ENCODE measurements around the gene FOXF1. TPM values are rescaled to one million over a fixed set of nuclear protein-coding genes. Genes with fewer than 3 reads are reported as not detected.

Gene FOXF1
- polyA plus RNA-seq, 2 of the 4 experiments (the other 2 are of a cell fraction): not detected

- WGBS (ENCODE audit: missing lambda C conversion rate): 28% methylated on average over 11 of the region's 11 CpGs
- H3K4me3 ChIP-seq: no peak overlapping the region
- peaks cover 9% of the 10 kb centered on the region for H3K9me3 ChIP-seq
- FAIRE-seq (no peak), DNase-seq (ENCODE audit: low read depth in 1 of 2, low spot score in 1 of 2) (no peak), ATAC-seq (no peak)
- TF ChIP-seq NPAS2 (CRISPR knock-in tag; IDR thresholded peaks at IDR 0.05; ENCODE audit: borderline replicate concordance): no peak
- POLR2A ChIA-PET: no interaction called here
- CTCF ChIA-PET: interaction anchor here (1.5 to 8.0 kb wide), 2 partner anchors 15 to 42 kb away, joined by 3 to 32 read pairs; no protein-coding TSS in a partner anchor
- no peaks in the 10 kb centered on the region for H3K4me1 ChIP-seq
- H3K27ac ChIP-seq: no peak overlapping the region
- no peak overlapping the region for H3K4me2 ChIP-seq
Measured at GRCh38 chr16:86476956-86477534, 33.3 kb upstream of the FOXF1 start.

GRCh38 chr16:86477642-86478041, 32.7 kb upstream of the FOXF1 start:
- CTCF ChIA-PET: interaction anchor here (1.5 to 8.0 kb wide), 2 partner anchors 15 to 41 kb away, joined by 3 to 32 read pairs; no protein-coding TSS in a partner anchor
- Histone ChIP-seq H3K4me1 (no peaks in the 10 kb centered on the region), H3K27ac (no peak overlapping the region), H3K4me2 (no peak overlapping the region), H3K4me3 (no peak overlapping the region), H3K9me3 (peaks cover 3% of the 10 kb centered on the region)
- DNase-seq (ENCODE audit: low read depth in 1 of 2, low spot score in 1 of 2) (no peak), ATAC-seq (no peak), FAIRE-seq (no peak)
- POLR2A ChIA-PET: no interaction called here
- TF ChIP-seq PBX3 (IDR thresholded peaks at IDR 0.05) (no peak), SMC3 (IDR thresholded peaks at IDR 0.05) (no peak), CTCF (IDR thresholded peaks at IDR 0.05) (no peak), ZNF302 (CRISPR knock-in tag; IDR thresholded peaks at IDR 0.05) (no peak), CBX8 (IDR thresholded peaks at IDR 0.05) (no peak), RFX5 (IDR thresholded peaks at IDR 0.05) (no peak), FOSL2 (IDR thresholded peaks at IDR 0.05) (no peak), FOSL2 (CRISPR knock-in tag; IDR thresholded peaks at IDR 0.05) (no peak), PHF8 (IDR thresholded peaks at IDR 0.05; ENCODE audit: borderline replicate concordance, low read depth) (no peak), EHF (CRISPR knock-in tag; IDR thresholded peaks at IDR 0.05) (no peak), ATOH8 (CRISPR knock-in tag; IDR thresholded peaks at IDR 0.05; ENCODE audit: low read depth) (no peak), REST (IDR thresholded peaks at IDR 0.05) (no peak), MAZ (IDR thresholded peaks at IDR 0.05; ENCODE audit: borderline replicate concordance, low read depth, low read length) (no peak), HES2 (IDR thresholded peaks at IDR 0.05) (no peak), ELK1 (IDR thresholded peaks at IDR 0.05; ENCODE audit: low read depth, low read length) (no peak), RNF2 (IDR thresholded peaks at IDR 0.05; ENCODE audit: borderline replicate concordance, low read depth) (no peak), GATA3 (IDR thresholded peaks at IDR 0.05; ENCODE audit: borderline replicate concordance) (no peak), SREBF2 (IDR thresholded peaks at IDR 0.05) (no peak), HDAC2 (IDR thresholded peaks at IDR 0.05) (no peak), KDM5A (IDR thresholded peaks at IDR 0.05) (no peak)
- 14% methylated on average over 5 of the region's 5 CpGs for WGBS (ENCODE audit: missing lambda C conversion rate)
